ENCODE measurements around the gene ZNF217. TPM values are rescaled to one million over a fixed set of nuclear protein-coding genes. Genes with fewer than 3 reads are reported as not detected.
"Not testable (repeated sequence)": the region's sequence is repeated elsewhere in the genome, so short reads cannot be mapped to it uniquely, and the experiment has no call there.

The ZNF217 gene
- total and polyA plus RNA-seq, 2 experiments from 2014 or later: 10.4 to 23.5 TPM

- Histone ChIP-seq H4K20me1 (ENCODE audit: insufficient read depth) (no peaks in the 10 kb centered on the region), H3K9ac (no peak overlapping the region), H3K36me3 (ENCODE audit: low read depth) (no peaks in the 10 kb centered on the region), H3K27ac (no peak overlapping the region), H3K79me2 (ENCODE audit: insufficient read depth) (no peaks in the 10 kb centered on the region), H3K9me3 (ENCODE audit: low read depth) (no peaks in the 10 kb centered on the region), H3K27me3 (replicated peaks; ENCODE audit: insufficient read depth) (no peaks in the 10 kb centered on the region), H3K4me1 (ENCODE audit: insufficient read depth) (peaks cover 20% of the 10 kb centered on the region), H3K4me2 (ENCODE audit: unreplicated experiment) (no peak overlapping the region), H3K9me2 (ENCODE audit: insufficient read depth) (no peaks in the 10 kb centered on the region), H3F3A (ENCODE audit: insufficient read depth) (peaks cover 16% of the 10 kb centered on the region), H3K4me3 (no peak overlapping the region), H2AFZ (no peak overlapping the region)
- no peak for DNase-seq
- no peak for TF ChIP-seq EZH2phosphoT487 (IDR thresholded peaks at IDR 0.05; ENCODE audit: insufficient read depth, low read depth)
- TF ChIP-seq EZH2 (IDR thresholded peaks at IDR 0.05; ENCODE audit: insufficient read depth, poor library complexity, severe bottlenecking): no peak
- WGBS, 2 experiments (ENCODE audit: low coverage in 1 of 2, low lambda C conversion rate in 2 of 2, missing lambda C conversion rate in 2 of 2): 93 to 96% methylated on average over 6 of the region's 6 CpGs
- in situ Hi-C loops (cut with MboI): no loop called here
Observed at GRCh38 chr20:53639647-53640440, 46.2 kb upstream of the ZNF217 start.

GRCh38 chr20:53639128-53639527, 45.5 kb upstream of the ZNF217 start:
- no peak overlapping the region for H3K27ac ChIP-seq
- H3K4me2 ChIP-seq (ENCODE audit: unreplicated experiment): no peak overlapping the region
- 74 to 75% methylated on average over 3 of the region's 3 CpGs for WGBS, 2 experiments (ENCODE audit: low coverage in 1 of 2, low lambda C conversion rate in 2 of 2, missing lambda C conversion rate in 2 of 2)
- no peaks in the 10 kb centered on the region for H3K9me2 ChIP-seq (ENCODE audit: insufficient read depth)
- H3K79me2 ChIP-seq (ENCODE audit: insufficient read depth): no peaks in the 10 kb centered on the region
- in situ Hi-C loops (cut with MboI): no loop called here
- no peak for DNase-seq
- H3F3A ChIP-seq (ENCODE audit: insufficient read depth): peaks cover 16% of the 10 kb centered on the region
- no peaks in the 10 kb centered on the region for H3K27me3 ChIP-seq (replicated peaks; ENCODE audit: insufficient read depth)
- peaks cover 20% of the 10 kb centered on the region for H3K4me1 ChIP-seq (ENCODE audit: insufficient read depth)
- no peak overlapping the region for H2AFZ ChIP-seq
- no peaks in the 10 kb centered on the region for H3K9me3 ChIP-seq (ENCODE audit: low read depth)
- no peaks in the 10 kb centered on the region for H3K36me3 ChIP-seq (ENCODE audit: low read depth)
- no peaks in the 10 kb centered on the region for H4K20me1 ChIP-seq (ENCODE audit: insufficient read depth)
- TF ChIP-seq EZH2phosphoT487 (IDR thresholded peaks at IDR 0.05; ENCODE audit: insufficient read depth, low read depth): no peak
- TF ChIP-seq EZH2 (IDR thresholded peaks at IDR 0.05; ENCODE audit: insufficient read depth, poor library complexity, severe bottlenecking): no peak
- no peak overlapping the region for H3K4me3 ChIP-seq
- no peak overlapping the region for H3K9ac ChIP-seq

GRCh38 chr20:53637310-53637709, 43.7 kb upstream of the ZNF217 start:
- H3K9ac ChIP-seq; H3K36me3 ChIP-seq (ENCODE audit: low read depth); H2AFZ ChIP-seq; H3K4me2 ChIP-seq (ENCODE audit: unreplicated experiment); in situ Hi-C loops (cut with MboI); H3K27me3 ChIP-seq (replicated peaks; ENCODE audit: insufficient read depth); H4K20me1 ChIP-seq (ENCODE audit: insufficient read depth); H3F3A ChIP-seq (ENCODE audit: insufficient read depth); H3K9me3 ChIP-seq (ENCODE audit: low read depth); H3K79me2 ChIP-seq (ENCODE audit: insufficient read depth); H3K9me2 ChIP-seq (ENCODE audit: insufficient read depth); DNase-seq; H3K27ac ChIP-seq; H3K4me3 ChIP-seq; H3K4me1 ChIP-seq (ENCODE audit: insufficient read depth): not testable (repeated sequence)
- 93 to 96% methylated on average over 9 of the region's 9 CpGs for WGBS, 2 experiments (ENCODE audit: low coverage in 1 of 2, low lambda C conversion rate in 2 of 2, missing lambda C conversion rate in 2 of 2)

- TF ChIP-seq EZH2 (IDR thresholded peaks at IDR 0.05; ENCODE audit: insufficient read depth, poor library complexity, severe bottlenecking): no peak
- no peak for TF ChIP-seq EZH2phosphoT487 (IDR thresholded peaks at IDR 0.05; ENCODE audit: insufficient read depth, low read depth)
- DNase-seq: no peak
- Histone ChIP-seq H3K9me3 (ENCODE audit: low read depth) (no peaks in the 10 kb centered on the region), H3K9ac (no peak overlapping the region), H3K27me3 (replicated peaks; ENCODE audit: insufficient read depth) (no peaks in the 10 kb centered on the region), H3F3A (ENCODE audit: insufficient read depth) (no peaks in the 10 kb centered on the region), H3K79me2 (ENCODE audit: insufficient read depth) (no peaks in the 10 kb centered on the region), H3K4me3 (no peak overlapping the region), H4K20me1 (ENCODE audit: insufficient read depth) (no peaks in the 10 kb centered on the region), H3K9me2 (ENCODE audit: insufficient read depth) (no peaks in the 10 kb centered on the region), H3K4me1 (ENCODE audit: insufficient read depth) (no peaks in the 10 kb centered on the region), H3K27ac (no peak overlapping the region), H3K4me2 (ENCODE audit: unreplicated experiment) (no peak overlapping the region), H2AFZ (no peak overlapping the region), H3K36me3 (ENCODE audit: low read depth) (no peaks in the 10 kb centered on the region)
- 73 to 75% methylated on average over 2 of the region's 2 CpGs for WGBS, 2 experiments (ENCODE audit: low coverage in 1 of 2, low lambda C conversion rate in 2 of 2, missing lambda C conversion rate in 2 of 2)
- in situ Hi-C loops (cut with MboI): no loop called here
Observed at GRCh38 chr20:53636540-53637097, 43.0 kb upstream of the ZNF217 start.
